ENCODE measurements around the gene PHF14.

PHF14 gene

GRCh38 chr7:11216276-11216675 is 242.6 kb downstream of the PHF14 start:
- no peak for DNase-seq

- DNase-seq = no peak
These were observed 244.3 kb downstream of the PHF14 start for GRCh38 chr7:11217848-11218565.

Measured in NCI-H446 treated with DMSO at 0.1 percent for 48 hours (cell line).